HTR-8/SVneo (cell line): ENCODE measurements around the gene LCP2.
A peak's percentile ranks its signal among the peaks of the same experiment; 100 is the strongest.

Source experiments
- DNase-seq: peaks from one replicate; pipeline ENCODE4 v3.0.0; 2011; ENCODE audit warnings: low spot score, mixed read lengths; ENCODE audit not compliant: insufficient read length
- FAIRE-seq: peaks from 2 replicates; lab custom pipeline; 2011; peaks lifted over from hg19 to GRCh38; lab: Jason Lieb, UNC

The LCP2 gene

GRCh38 chr5:170278611-170279458, 18.7 kb downstream of the LCP2 start:
- DNase-seq (no peak), FAIRE-seq (no peak)

DNA sequence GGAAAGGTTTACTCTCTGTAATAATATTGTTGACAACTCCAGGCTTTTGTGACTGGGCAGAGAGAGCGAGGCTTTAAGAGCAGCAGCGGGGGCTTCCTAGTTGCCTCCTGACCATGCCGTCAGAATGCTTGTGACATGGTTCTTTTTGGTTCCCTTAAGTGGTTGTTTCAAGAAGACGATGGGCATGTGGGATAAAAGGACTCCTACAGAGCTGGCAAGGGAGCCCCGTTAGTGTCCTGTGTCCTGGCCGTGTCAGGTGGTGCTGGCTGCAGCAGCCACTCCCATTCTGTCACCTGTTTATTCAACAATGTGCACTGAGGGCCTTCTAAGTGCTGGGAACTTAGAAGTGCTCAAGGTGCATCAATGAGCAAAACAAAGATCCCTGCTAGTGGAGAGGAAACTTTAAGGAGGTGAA, 19.7 kb downstream of the LCP2 start:
- DNase-seq (no peak), FAIRE-seq (no peak)

- FAIRE-seq (no peak), DNase-seq (no peak)
Observed at GRCh38 chr5:170276140-170276539, 21.4 kb downstream of the LCP2 start.

- FAIRE-seq (no peak), DNase-seq (no peak)
Observed at GRCh38 chr5:170275376-170275994, 22.1 kb downstream of the LCP2 start.

- no peak for FAIRE-seq
- peak; percentile 38 for DNase-seq
Observed at GRCh38 chr5:170273968-170274710, 23.4 kb downstream of the LCP2 start.

DNA sequence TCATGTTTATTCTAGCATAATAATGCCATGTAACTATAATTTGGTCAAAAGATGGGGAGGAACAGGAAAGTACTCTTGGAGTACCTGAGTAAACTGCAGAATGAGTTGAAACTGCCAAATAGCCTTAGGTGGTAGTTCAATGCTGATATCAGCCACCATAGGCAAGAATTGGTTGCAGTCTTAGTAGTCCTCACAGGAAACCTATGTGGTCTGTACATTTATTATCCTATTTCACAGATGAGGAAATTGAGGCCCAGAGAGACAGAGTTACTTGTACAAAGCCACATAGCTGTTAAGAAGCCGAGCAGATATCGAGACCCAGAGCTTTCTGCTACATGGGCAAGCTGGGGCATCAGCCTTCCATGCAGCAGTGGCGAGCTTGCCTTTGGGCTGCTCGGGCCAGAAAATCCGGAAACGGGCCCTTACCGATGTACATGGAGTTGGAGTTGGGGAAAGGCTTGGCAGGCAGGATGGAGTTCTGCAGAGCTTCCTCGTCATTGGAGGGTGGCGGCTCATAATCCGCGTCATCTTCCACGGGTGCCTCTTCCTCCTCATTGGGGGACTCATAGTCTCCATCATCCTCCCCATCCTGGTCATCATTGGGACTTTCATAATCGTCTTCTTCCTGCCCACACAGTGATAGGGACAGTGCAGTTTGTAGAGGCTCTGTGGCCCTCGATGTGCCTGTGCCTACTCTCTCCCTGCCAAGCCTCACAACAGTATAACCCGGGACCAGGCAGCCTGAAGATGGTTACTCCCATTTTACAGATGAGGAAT, 27.1 kb downstream of the LCP2 start:
- FAIRE-seq = no peak

GRCh38 chr5:170269579-170269978, 28.0 kb downstream of the LCP2 start:
- FAIRE-seq (no peak), DNase-seq (no peak)

More for the DNA sequence above, 27.1 kb downstream of the LCP2 start:
- DNase-seq = no peak

- no peak for FAIRE-seq
- DNase-seq = no peak
Observed at GRCh38 chr5:170268884-170269283, 28.7 kb downstream of the LCP2 start.

DNA sequence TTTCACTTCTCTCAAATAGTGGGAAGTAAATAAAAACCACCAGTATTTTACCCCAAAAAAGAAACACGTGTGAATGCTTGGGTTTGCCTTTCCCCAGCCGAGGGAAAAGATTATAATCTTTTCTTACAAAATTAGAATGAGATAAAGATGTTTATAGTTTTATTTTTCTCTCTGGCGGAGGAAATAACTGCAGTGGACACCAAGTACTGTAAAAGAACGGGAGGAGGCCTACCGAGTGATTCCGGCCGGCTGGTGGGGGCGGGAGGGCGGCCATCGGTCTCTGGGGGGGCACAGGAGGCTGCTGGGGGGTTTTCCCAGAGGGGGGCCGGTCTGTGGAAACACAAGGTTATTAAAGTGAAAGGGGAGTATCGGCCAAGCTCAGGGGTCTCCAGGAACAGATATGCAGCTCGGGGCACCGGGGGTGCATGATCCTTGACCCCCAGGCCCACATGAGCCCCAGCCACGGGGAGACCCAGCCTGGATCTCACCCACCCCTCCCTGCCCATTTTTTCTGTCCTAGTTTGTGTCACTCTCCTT, 29.4 kb downstream of the LCP2 start:
- FAIRE-seq = no peak

GRCh38 chr5:170267431-170268152, 30.0 kb downstream of the LCP2 start:
- FAIRE-seq = no peak
- DNase-seq = peak; percentile 79

More for the DNA sequence above, 29.4 kb downstream of the LCP2 start:
- no peak for DNase-seq

DNA sequence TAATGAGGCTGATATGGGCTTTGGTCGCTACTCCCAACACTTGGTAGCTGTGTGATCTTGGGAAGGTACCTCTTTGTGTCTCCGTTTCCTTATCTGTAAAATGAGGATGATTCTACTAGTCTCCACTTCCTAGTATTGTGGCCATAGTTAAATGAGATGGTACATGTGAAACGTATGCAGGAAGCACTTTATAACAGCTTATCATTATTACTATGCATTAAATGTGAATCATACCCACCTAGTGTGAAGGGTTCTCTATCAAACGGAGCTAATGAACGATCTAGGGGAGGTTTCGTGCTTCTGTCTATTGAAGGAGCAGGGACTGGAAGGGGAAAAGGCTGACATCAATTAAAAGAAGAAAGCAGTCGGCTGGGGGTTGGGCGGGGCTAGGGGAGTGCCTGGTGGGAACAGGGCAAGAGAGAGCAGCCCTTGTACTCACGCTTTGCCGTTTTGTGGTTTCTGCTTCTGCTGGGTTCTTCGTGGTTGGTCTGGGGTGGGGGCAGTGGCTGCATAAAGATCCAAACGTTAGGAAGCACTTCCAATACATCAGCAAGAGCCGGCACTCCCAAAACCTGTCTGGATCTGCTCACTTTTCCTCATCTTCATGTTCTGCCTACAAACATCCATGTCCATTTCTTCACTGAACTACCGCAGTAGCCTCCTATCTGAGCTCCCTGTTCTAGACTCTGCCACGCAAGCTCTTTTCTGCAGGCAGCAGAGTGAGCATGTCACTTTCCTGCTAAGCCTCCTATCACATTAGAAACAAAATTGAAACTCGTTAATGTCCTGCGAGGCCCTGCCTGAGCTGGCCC, 30.8 kb downstream of the LCP2 start:
- no peak for FAIRE-seq
- no peak for DNase-seq

GRCh38 chr5:170265522-170265921, 32.1 kb downstream of the LCP2 start:
- FAIRE-seq = no peak

DNA sequence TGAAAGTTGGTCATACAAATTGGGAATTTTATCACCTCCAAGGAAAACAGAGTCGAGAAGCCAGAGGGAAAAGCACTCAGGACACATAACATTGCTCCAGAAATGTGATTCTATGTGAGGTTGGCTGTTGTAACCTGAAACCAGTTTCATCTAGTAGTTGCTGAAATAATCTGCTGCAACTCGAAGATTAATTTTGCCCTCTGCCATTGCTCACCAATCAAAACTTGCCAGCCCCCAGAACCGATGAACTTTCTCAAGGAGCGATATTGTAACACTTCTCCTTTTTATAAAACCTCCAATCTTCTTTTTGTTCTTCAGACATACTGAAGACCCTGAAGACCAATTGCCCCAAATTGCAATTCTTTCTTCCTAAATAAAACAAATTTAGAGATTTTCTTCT, 33.7 kb downstream of the LCP2 start:
- DNase-seq = no peak
- FAIRE-seq = no peak

More at GRCh38 chr5:170265522-170265921, 32.1 kb downstream of the LCP2 start:
- no peak for DNase-seq

- DNase-seq = no peak
- no peak for FAIRE-seq
Observed at GRCh38 chr5:170262061-170263045, 35.2 kb downstream of the LCP2 start.

DNA sequence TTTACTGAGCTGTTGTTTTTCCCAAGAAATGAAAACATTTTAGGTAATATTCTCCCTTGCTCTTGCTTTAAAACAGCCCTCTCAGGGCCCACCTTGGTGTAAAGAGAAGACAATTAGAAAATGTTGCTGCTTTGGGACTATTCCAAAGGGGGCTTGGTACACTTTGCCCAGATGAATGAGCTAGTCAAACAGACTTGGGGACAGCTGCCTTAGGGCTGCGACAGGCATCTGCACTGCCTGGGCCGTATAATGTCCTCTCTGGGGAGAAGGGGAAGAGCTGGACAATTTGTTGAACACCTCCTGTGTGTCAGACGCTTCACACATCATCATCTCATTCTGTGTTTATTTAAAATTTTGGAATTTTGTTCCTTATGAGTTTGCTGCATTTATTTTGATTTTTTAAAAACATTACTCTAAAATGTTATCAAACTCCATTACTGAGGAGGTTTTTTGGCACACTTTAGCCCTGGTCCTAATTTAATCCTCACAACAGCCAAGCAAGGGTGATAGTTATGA, 36.0 kb downstream of the LCP2 start:
- DNase-seq (no peak), FAIRE-seq (no peak)

DNA sequence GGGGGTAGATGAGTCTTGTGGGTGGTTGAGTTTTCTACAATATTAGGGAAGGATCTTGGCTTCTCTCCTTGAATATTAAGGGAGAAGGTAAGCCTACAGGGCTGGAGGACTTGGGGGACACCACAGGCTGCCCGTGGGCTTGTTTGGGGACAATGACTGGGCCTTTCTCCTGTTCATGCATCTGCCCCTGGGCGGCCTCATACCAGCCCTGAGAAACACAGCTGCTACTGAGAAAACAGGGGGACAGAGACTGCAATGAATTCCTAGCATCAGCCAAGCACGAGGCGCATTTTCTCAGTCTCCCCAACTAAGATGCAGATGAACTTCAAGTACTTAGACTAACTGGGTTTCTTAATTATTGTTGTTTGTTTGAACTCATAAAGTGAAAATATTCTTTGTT, 40.2 kb downstream of the LCP2 start:
- FAIRE-seq = no peak
- no peak for DNase-seq

DNA sequence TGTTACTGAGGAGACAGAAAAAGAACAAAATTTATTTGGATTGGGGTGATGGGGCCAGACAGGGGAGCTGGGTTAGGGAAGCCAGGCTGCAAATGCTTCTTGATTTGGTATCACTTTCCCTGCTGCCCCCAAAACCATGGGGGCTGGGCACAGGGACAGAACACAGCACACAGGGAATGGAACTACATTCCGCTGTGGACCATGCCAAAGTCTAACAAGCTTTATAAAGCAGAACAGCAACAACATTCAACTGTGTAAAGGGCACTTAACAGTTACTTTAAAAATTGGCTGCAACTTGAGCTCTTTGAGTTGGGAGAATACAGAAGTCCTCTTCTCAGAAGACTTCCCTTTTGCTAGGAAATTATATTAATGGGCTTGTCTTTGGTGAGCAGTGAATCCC, 41.0 kb downstream of the LCP2 start:
- FAIRE-seq = no peak
- DNase-seq = no peak
